Breast epithelium (tissue), 4 donors: ENCODE data around the gene MPZL2. TPM values are rescaled to one million over a fixed set of nuclear protein-coding genes. Genes with fewer than 3 reads are reported as not detected.

Experiments
- DNase-seq, 2 donors: peaks; one replicate each; pipeline ENCODE4 v3.0.0-alpha.2; 2019; ENCODE audit warnings: low spot score in 2 of 2
- H3K27ac ChIP-seq, 2 donors: fragments of 200-600 bp; sonication (generic) in 1 of 2; one replicate each; pipeline ENCODE4 v1.5.1; 2016 to 2019; ENCODE audit warnings: mild to moderate bottlenecking in 1 of 2
- H3K27me3 ChIP-seq, 2 donors: fragments of 200-600 bp; sonication (generic) in 1 of 2; one replicate each; pipeline versions ENCODE4 v1.5.1 to v1.6.0; 2017 to 2019; ENCODE audit warnings: control low read depth in 1 of 2, mild to moderate bottlenecking in 1 of 2
- H3K36me3 ChIP-seq: fragments of 200-600 bp; one replicate; pipeline ENCODE4 v1.5.1; 2019
- H3K4me1 ChIP-seq, 2 donors: fragments of 200-600 bp; sonication (generic); one replicate each; pipeline ENCODE4 v1.5.1; 2016 to 2019; ENCODE audit warnings: control low read depth in 1 of 2
- H3K4me3 ChIP-seq, 3 donors: fragments of 200-600 bp; sonication (generic); 1 replicate in 2 of 3; 2 replicates in 1 of 3; pipeline ENCODE4 v1.5.1; 2016 to 2019; ENCODE audit warnings: mild to moderate bottlenecking in 3 of 3, moderate library complexity in 2 of 3
- H3K9me3 ChIP-seq, 2 donors: fragments of 200-600 bp; sonication (generic) in 1 of 2; one replicate each; pipeline ENCODE4 v1.5.1; 2016 to 2019; ENCODE audit warnings: control low read depth in 1 of 2
- CTCF ChIP-seq, 3 donors: fragments of 450-650 bp; IDR thresholded peaks; one replicate each; pipeline ENCODE4 v1.5.1; 2016 to 2017; ENCODE audit warnings: antibody characterized with exemption in 3 of 3, mild to moderate bottlenecking in 3 of 3, moderate library complexity in 3 of 3
- POLR2A ChIP-seq: fragments of 450-650 bp; IDR thresholded peaks from one replicate; pipeline ENCODE4 v1.6.1; 2016; ENCODE audit warnings: antibody characterized with exemption, mild to moderate bottlenecking, moderate library complexity
- POLR2AphosphoS5 ChIP-seq, 3 donors: sonication (generic); formaldehyde crosslinking; IDR thresholded peaks; one replicate each; pipeline ENCODE4 v1.6.1; 2017; ENCODE audit warnings: antibody characterized with exemption in 3 of 3
- intact Hi-C: fragments of 100-400 bp; cut with DNase I; formaldehyde crosslinking; loops from one replicate; pipeline ENCODE4 v1.15.1; 2023; ENCODE audit warnings: low total_unique reads
- total RNA-seq, 3 donors: library from RNA; depleted of rRNA; stranded (reverse); fragments of >200 nt; gene quantifications; one replicate each; pipeline ENCODE4 v1.1.0, GENCODE V29; 2016

The MPZL2 gene
- total RNA-seq, 3 donors from 2014 or later: 4.6 to 73.1 (median 70.7) TPM

- intact Hi-C loops: no loop called here
- no peak overlapping the region for H3K4me3 ChIP-seq
- H3K9me3 ChIP-seq: no peaks in the 10 kb centered on the region
- no peaks in the 10 kb centered on the region for H3K36me3 ChIP-seq
- H3K4me1 ChIP-seq: peaks cover 0 to 7% of the 10 kb centered on the region in 2 donors
- H3K27ac ChIP-seq: peak overlapping the region; percentile 2 to 44
- no peak for DNase-seq
- no peak for TF ChIP-seq POLR2A
- TF ChIP-seq POLR2AphosphoS5 (IDR thresholded peaks at IDR 0.05): no peak
- TF ChIP-seq CTCF (IDR thresholded peaks at IDR 0.05): no peak
- no peaks in the 10 kb centered on the region for H3K27me3 ChIP-seq
Measured at GRCh38 chr11:118276422-118276821, 12.3 kb upstream of the MPZL2 start.

GRCh38 chr11:118275176-118275575 lies 11.1 kb upstream of the MPZL2 start:
- H3K36me3 ChIP-seq: no peaks in the 10 kb centered on the region
- no peak for DNase-seq
- H3K27me3 ChIP-seq: no peaks in the 10 kb centered on the region
- H3K4me3 ChIP-seq: no peak overlapping the region
- TF ChIP-seq CTCF (IDR thresholded peaks at IDR 0.05): no peak
- TF ChIP-seq POLR2AphosphoS5 (IDR thresholded peaks at IDR 0.05): no peak
- no peak for TF ChIP-seq POLR2A
- no peaks in the 10 kb centered on the region for H3K9me3 ChIP-seq
- peak overlapping the region; percentile 63 to 67 for H3K27ac ChIP-seq
- H3K4me1 ChIP-seq: peaks cover 0 to 7% of the 10 kb centered on the region in 2 donors
- intact Hi-C loops: no loop called here

- H3K27ac ChIP-seq: peak overlapping the region; percentile 63 to 67
- H3K4me1 ChIP-seq: peaks cover 0 to 7% of the 10 kb centered on the region in 2 donors
- intact Hi-C loops: no loop called here
- no peak for DNase-seq
- no peaks in the 10 kb centered on the region for H3K36me3 ChIP-seq
- H3K9me3 ChIP-seq: no peaks in the 10 kb centered on the region
- TF ChIP-seq POLR2AphosphoS5 (IDR thresholded peaks at IDR 0.05) (no peak), POLR2A (no peak), CTCF (IDR thresholded peaks at IDR 0.05) (no peak)
- H3K4me3 ChIP-seq: no peak overlapping the region
- H3K27me3 ChIP-seq: no peaks in the 10 kb centered on the region
Measured at GRCh38 chr11:118274186-118274585, 10.1 kb upstream of the MPZL2 start.

GRCh38 chr11:118272001-118272400 lies 7.9 kb upstream of the MPZL2 start:
- H3K36me3 ChIP-seq: no peaks in the 10 kb centered on the region
- no peak for TF ChIP-seq CTCF (IDR thresholded peaks at IDR 0.05)
- TF ChIP-seq POLR2AphosphoS5 (IDR thresholded peaks at IDR 0.05): no peak
- no peak for TF ChIP-seq POLR2A
- intact Hi-C loops: no loop called here

GRCh38 chr11:118267486-118267885 lies 3.4 kb upstream of the MPZL2 start:
- no peaks in the 10 kb centered on the region for H3K27me3 ChIP-seq
- no peaks in the 10 kb centered on the region for H3K36me3 ChIP-seq
- intact Hi-C loops: no loop called here
- TF ChIP-seq POLR2A: no peak
- TF ChIP-seq POLR2AphosphoS5 (IDR thresholded peaks at IDR 0.05): no peak
- TF ChIP-seq CTCF (IDR thresholded peaks at IDR 0.05): no peak
- no peaks in the 10 kb centered on the region for H3K9me3 ChIP-seq
- DNase-seq: no peak
- no peak overlapping the region for H3K4me3 ChIP-seq
- H3K27ac ChIP-seq: peak overlapping the region; percentile 89 to 93
- peaks cover 6% of the 10 kb centered on the region in 2 donors for H3K4me1 ChIP-seq

More at GRCh38 chr11:118272001-118272400, 7.9 kb upstream of the MPZL2 start:
- no peak for DNase-seq
- no peak overlapping the region for H3K4me3 ChIP-seq
- no peaks in the 10 kb centered on the region for H3K9me3 ChIP-seq
- no peak overlapping the region for H3K27ac ChIP-seq
- no peaks in the 10 kb centered on the region for H3K27me3 ChIP-seq
- H3K4me1 ChIP-seq: peaks cover 0 to 7% of the 10 kb centered on the region in 2 donors
